Epidermal melanocyte (primary cell): ENCODE measurements around the gene TSSK2.

Experiments used
- DNase-seq: peaks from one replicate; pipeline ENCODE4 v3.0.0; 2011; ENCODE audit warnings: low spot score; ENCODE audit not compliant: insufficient read length

TSSK2 gene

GRCh38 chr22:19125011-19125410 lies 6.1 kb upstream of the TSSK2 start:
- no peak for DNase-seq

- DNase-seq = no peak
Observed at GRCh38 chr22:19125474-19126308, 5.4 kb upstream of the TSSK2 start.

GRCh38 chr22:19126309-19127273 lies 4.5 kb upstream of the TSSK2 start:
- DNase-seq = no peak

GRCh38 chr22:19127329-19128008 lies 3.6 kb upstream of the TSSK2 start:
- DNase-seq = no peak

GRCh38 chr22:19128009-19128401 lies 3.1 kb upstream of the TSSK2 start:
- no peak for DNase-seq

GRCh38 chr22:19128946-19129727 lies 2.0 kb upstream of the TSSK2 start:
- DNase-seq = no peak

GRCh38 chr22:19129871-19130270 lies 1.2 kb upstream of the TSSK2 start:
- no peak for DNase-seq

- no peak for DNase-seq
Observed at GRCh38 chr22:19131685-19132015, 542 bp downstream of the TSSK2 start.

GRCh38 chr22:19132153-19132552 lies 1.0 kb downstream of the TSSK2 start:
- no peak for DNase-seq

- DNase-seq = no peak
Observed at GRCh38 chr22:19132693-19133400, 1.7 kb downstream of the TSSK2 start.

- no peak for DNase-seq
Observed at GRCh38 chr22:19133561-19133960, 2.5 kb downstream of the TSSK2 start.

- no peak for DNase-seq
Observed at GRCh38 chr22:19134176-19134831, 3.2 kb downstream of the TSSK2 start.

- DNase-seq = no peak
Observed at GRCh38 chr22:19134874-19135273, 3.8 kb downstream of the TSSK2 start.

GRCh38 chr22:19136915-19137314 lies 5.8 kb downstream of the TSSK2 start:
- no peak for DNase-seq

- no peak for DNase-seq
Observed at GRCh38 chr22:19137384-19138216, 6.5 kb downstream of the TSSK2 start.

- no peak for DNase-seq
Observed at GRCh38 chr22:19138217-19139000, 7.3 kb downstream of the TSSK2 start.

GRCh38 chr22:19139001-19139356 lies 7.9 kb downstream of the TSSK2 start:
- no peak for DNase-seq

- DNase-seq = no peak
Observed at GRCh38 chr22:19139974-19140373, 8.9 kb downstream of the TSSK2 start.
